ENCODE measurements around the gene TMEM131. TPM values are rescaled to one million over a fixed set of nuclear protein-coding genes. Genes with fewer than 3 reads are reported as not detected.

TMEM131 gene
- total and polyA plus RNA-seq, 2 of the 8 experiments (the other 6 are each of a cell fraction or from before 2014, with no cell fraction given) = 9.7 to 22.9 TPM

DNA sequence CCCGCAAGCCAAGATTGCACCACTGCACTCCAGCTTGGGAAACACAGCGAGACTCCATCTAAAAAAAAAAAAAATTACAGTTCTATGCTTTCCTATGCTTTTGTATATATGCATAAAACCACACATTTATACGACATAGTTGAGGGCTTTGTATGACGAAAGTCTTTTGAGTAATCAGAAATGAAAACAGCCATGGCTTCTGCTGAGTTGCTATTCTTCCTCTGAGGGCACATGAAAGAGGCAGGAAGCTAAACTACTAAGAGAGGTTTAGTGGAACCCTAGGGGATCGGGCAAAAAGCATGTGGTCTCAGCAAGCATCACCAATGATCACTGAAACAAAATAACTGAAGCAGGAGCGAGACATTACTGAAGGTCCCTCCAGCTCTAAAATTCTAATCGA is 182.8 kb downstream of the TMEM131 start (continued):
- TF ChIP-seq NANOG (IDR thresholded peaks at IDR 0.05; ENCODE audit: insufficient read depth, low read depth, low read length, poor library complexity, severe bottlenecking) (no peak), CREB1 (IDR thresholded peaks at IDR 0.05) (no peak), KDM1A (IDR thresholded peaks at IDR 0.05; ENCODE audit: borderline replicate concordance, low read length) (no peak)

All from H1 (cell line).